Ovary (tissue), 3 donors: ENCODE measurements around the gene CFAP61.

Experiments
- CTCF ChIP-seq, 3 donors: fragments of 450-650 bp in 2 of 3; fragments of 200-600 bp in 1 of 3; IDR thresholded peaks; one replicate each; pipeline versions ENCODE4 v1.5.1 to v1.8.0; 2016 to 2022; ENCODE audit warnings: antibody characterized with exemption in 3 of 3, mild to moderate bottlenecking in 1 of 3
- EP300 ChIP-seq: sonication (generic); formaldehyde crosslinking; IDR thresholded peaks from one replicate; pipeline ENCODE4 v1.6.1; 2017; ENCODE audit warnings: antibody characterized with exemption
- POLR2A ChIP-seq: fragments of 450-650 bp; IDR thresholded peaks from one replicate; pipeline ENCODE4 v1.6.1; 2017; ENCODE audit warnings: antibody characterized with exemption, mild to moderate bottlenecking, moderate library complexity
- donor health status: DM: no; HTN: no; CAD: no.

DNA sequence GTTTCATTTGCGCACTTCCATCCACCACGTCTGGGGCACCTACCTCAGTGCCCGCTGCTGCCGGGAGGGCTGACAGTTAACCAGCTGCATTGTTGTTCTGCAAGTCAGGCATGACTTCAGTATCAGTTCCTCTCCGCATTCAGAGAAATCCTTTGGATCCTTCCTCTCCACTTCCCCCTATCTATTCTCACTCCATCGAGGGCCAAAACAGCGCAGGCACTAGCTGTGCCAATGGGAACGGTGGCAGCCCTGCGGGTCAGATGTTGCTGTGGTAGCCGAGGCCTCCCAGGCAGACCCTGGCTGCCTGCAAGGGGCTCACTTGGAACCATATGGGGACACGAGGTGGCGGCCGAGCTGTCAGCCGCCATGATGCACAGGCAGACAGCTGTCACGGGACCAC is 251.4 kb downstream of the CFAP61 start:
- TF ChIP-seq CTCF (IDR thresholded peaks at IDR 0.05) (no peak), POLR2A (no peak), EP300 (no peak)
